ENCODE results near the gene DCTN2.
A peak's percentile ranks its signal among the peaks of the same experiment; 100 is the strongest.
"Not testable (repeated sequence)": the region's sequence is repeated elsewhere in the genome, so short reads cannot be mapped to it uniquely, and the experiment has no call there.

Gene DCTN2

GRCh38 chr12:57528176-57528575 lies 18.8 kb downstream of the DCTN2 start:
- no peak for DNase-seq (ENCODE audit: low read depth in 2 of 2)

- DNase-seq (ENCODE audit: low read depth in 2 of 2): no peak
Measured at GRCh38 chr12:57527184-57527583, 19.8 kb downstream of the DCTN2 start.

- DNase-seq (ENCODE audit: low read depth in 2 of 2): no peak
Measured at GRCh38 chr12:57526477-57527126, 20.4 kb downstream of the DCTN2 start.

- no peak for DNase-seq (ENCODE audit: low read depth in 2 of 2)
Measured at GRCh38 chr12:57525615-57526383, 21.2 kb downstream of the DCTN2 start.

GRCh38 chr12:57524814-57525614 lies 22.0 kb downstream of the DCTN2 start:
- DNase-seq (ENCODE audit: low read depth in 2 of 2): no peak

- no peak for DNase-seq (ENCODE audit: low read depth in 2 of 2)
Measured at GRCh38 chr12:57523706-57524614, 23.0 kb downstream of the DCTN2 start.

GRCh38 chr12:57522887-57523705 lies 23.9 kb downstream of the DCTN2 start:
- no peak for DNase-seq (ENCODE audit: low read depth in 2 of 2)

- DNase-seq (ENCODE audit: low read depth in 2 of 2): peak; percentile 89 to 90
Measured at GRCh38 chr12:57522011-57522886, 24.7 kb downstream of the DCTN2 start, which contains the start of gene MBD6. MBD6 (plus strand) TSS chr12:57522824; CDS start chr12:57524304, 1,480 bp downstream.

GRCh38 chr12:57521525-57522010 lies 25.4 kb downstream of the DCTN2 start:
- no peak for DNase-seq (ENCODE audit: low read depth in 2 of 2)

GRCh38 chr12:57520053-57520818 lies 26.8 kb downstream of the DCTN2 start, which contains the start of gene DDIT3:
DDIT3 (minus strand) TSS chr12:57520514; CDS start chr12:57517406, 3,108 bp downstream.
- peak; percentile 99 for DNase-seq (ENCODE audit: low read depth in 2 of 2)

GRCh38 chr12:57519796-57520052 lies 27.3 kb downstream of the DCTN2 start:
- DNase-seq (ENCODE audit: low read depth in 2 of 2): no peak

- DNase-seq (ENCODE audit: low read depth in 2 of 2): no peak
Measured at GRCh38 chr12:57518920-57519795, 27.8 kb downstream of the DCTN2 start.

GRCh38 chr12:57518176-57518919 lies 28.6 kb downstream of the DCTN2 start:
- no peak for DNase-seq (ENCODE audit: low read depth in 2 of 2)

GRCh38 chr12:57517718-57518117 lies 29.3 kb downstream of the DCTN2 start:
- DNase-seq (ENCODE audit: low read depth in 2 of 2): not testable (repeated sequence)

- no peak for DNase-seq (ENCODE audit: low read depth in 2 of 2)
Measured at GRCh38 chr12:57517187-57517586, 29.8 kb downstream of the DCTN2 start.

- DNase-seq (ENCODE audit: low read depth in 2 of 2): no peak
Measured at GRCh38 chr12:57516617-57517153, 30.3 kb downstream of the DCTN2 start.

Data from fibroblast of skin of left quadriceps (primary cell).